HG03442 (cell line): ENCODE results near the gene POU4F2.

Source experiments
- ATAC-seq: cut with Tn5 transposase; IDR thresholded peaks from one replicate; pipeline ENCODE4 v1.9.1; 2021; ENCODE audit warnings: mild to moderate bottlenecking, moderate library complexity; ENCODE audit not compliant: unreplicated experiment

The POU4F2 gene

GRCh38 chr4:146638786-146639505 is at the start of gene POU4F2:
POU4F2 (plus strand) TSS chr4:146638893; CDS start chr4:146639141, 248 bp downstream.
- no peak for ATAC-seq

- ATAC-seq, result no peak
Observed at GRCh38 chr4:146590801-146591200, 47.9 kb upstream of the POU4F2 start.

GRCh38 chr4:146592019-146592418 is 46.7 kb upstream of the POU4F2 start:
- ATAC-seq, result no peak

GRCh38 chr4:146632770-146633470 is 5.8 kb upstream of the POU4F2 start:
- no peak for ATAC-seq

- no peak for ATAC-seq
Observed at GRCh38 chr4:146633471-146633800, 5.3 kb upstream of the POU4F2 start.

GRCh38 chr4:146634825-146635224 is 3.9 kb upstream of the POU4F2 start:
- ATAC-seq, result no peak

GRCh38 chr4:146637621-146638332 is 916 bp upstream of the POU4F2 start:
- ATAC-seq, result no peak

GRCh38 chr4:146638333-146638785 is 334 bp upstream of the POU4F2 start:
- no peak for ATAC-seq

GRCh38 chr4:146639506-146639932 is 826 bp downstream of the POU4F2 start:
- ATAC-seq, result no peak

- no peak for ATAC-seq
Observed at GRCh38 chr4:146640021-146640464, 1.4 kb downstream of the POU4F2 start.

- ATAC-seq, result no peak
Observed at GRCh38 chr4:146640465-146641061, 1.9 kb downstream of the POU4F2 start.

GRCh38 chr4:146641762-146642161 is 3.1 kb downstream of the POU4F2 start:
- no peak for ATAC-seq

- no peak for ATAC-seq
Observed at GRCh38 chr4:146643812-146644401, 5.2 kb downstream of the POU4F2 start.

- ATAC-seq, result no peak
Observed at GRCh38 chr4:146645921-146646320, 7.2 kb downstream of the POU4F2 start.

GRCh38 chr4:146646593-146647325 is 8.1 kb downstream of the POU4F2 start:
- ATAC-seq, result no peak

- ATAC-seq, result no peak
Observed at GRCh38 chr4:146647615-146648460, 9.1 kb downstream of the POU4F2 start.

- no peak for ATAC-seq
Observed at GRCh38 chr4:146648461-146648783, 9.7 kb downstream of the POU4F2 start.

GRCh38 chr4:146649232-146649631 is 10.5 kb downstream of the POU4F2 start:
- ATAC-seq, result no peak

- ATAC-seq, result no peak
Observed at GRCh38 chr4:146650034-146650433, 11.3 kb downstream of the POU4F2 start.
